Amniotic epithelial cell (primary cell): ENCODE measurements around the gene CCDC144A.
"Not testable (repeated sequence)": the region's sequence is repeated elsewhere in the genome, so short reads cannot be mapped to it uniquely, and the experiment has no call there.

Experiments
- DNase-seq: peaks from one replicate; pipeline ENCODE4 v3.0.0-alpha.2; 2010; ENCODE audit warnings: low read depth

CCDC144A gene

DNA sequence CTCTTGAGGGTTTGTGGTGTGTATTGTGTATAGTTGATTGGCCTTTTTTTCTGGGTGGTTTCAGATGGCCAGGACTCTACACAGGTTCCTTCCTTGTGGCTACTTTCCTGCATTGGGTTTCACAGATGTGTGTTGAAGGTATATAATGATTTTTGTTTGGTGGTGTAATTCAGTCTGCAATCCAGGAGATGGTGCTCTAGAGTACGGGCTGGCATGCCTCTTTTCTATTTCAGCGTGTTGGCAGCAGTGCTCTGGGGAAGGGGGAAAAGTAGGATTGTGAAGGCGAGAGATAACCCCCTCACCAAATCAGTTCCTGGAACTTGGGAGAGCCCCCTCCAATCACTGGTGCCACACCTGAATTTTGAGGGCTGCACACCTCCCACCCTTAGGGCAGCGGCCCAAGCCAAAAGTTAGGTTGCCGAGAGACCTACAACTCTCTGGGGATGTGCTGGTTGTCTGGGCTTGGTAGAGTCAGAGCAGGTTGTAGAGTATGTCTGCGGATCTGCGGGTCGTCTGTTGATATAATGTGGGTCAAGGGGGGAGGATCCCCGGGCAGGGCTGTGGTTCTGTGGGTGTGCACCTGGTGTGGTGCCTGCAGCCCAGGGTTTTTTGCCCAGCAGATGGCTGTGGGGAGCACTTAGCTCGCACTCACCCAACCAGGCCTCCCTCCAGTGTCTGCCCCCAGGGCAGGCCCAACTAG lies 61.3 kb downstream of the CCDC144A start:
- peak; percentile 3 for DNase-seq

DNA sequence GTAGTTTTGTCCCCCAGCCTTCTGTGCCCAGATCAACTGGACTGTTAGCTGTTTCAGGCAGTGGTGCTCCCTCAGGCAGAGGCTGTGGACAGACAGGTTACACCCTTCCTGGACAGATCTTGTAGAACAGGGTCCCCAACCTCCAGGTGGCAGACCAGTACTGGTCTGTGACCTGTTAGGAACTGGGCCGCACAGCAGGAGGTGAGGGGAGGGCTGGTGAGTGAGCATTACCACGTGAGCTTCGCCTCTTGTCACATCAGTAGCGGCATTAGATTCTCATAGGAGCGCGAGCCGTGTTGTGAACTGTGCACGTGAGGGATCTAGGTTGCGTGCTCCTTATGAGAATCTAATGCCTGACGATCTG lies 61.9 kb downstream of the CCDC144A start:
- not testable (repeated sequence) for DNase-seq

DNA sequence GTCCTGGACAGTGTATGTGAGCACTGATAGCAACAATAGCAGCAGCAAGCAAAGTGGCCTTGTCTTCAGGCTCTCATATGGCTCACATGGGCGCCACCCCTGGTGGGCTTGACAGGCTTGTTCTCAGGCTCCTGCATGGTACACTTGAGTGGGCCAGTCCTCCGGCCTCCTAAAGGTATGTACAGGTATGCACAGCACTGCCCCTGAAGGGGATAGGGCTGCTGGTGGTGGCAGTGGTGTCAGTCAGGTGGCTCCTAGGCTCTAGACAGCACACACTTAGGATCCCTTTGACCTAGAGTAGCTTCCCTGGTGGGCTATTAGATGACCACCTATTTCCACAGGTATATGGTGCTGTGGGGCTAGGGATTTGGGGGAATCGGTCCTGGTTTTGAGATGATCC lies 67.5 kb downstream of the CCDC144A start:
- DNase-seq: not testable (repeated sequence)

DNA sequence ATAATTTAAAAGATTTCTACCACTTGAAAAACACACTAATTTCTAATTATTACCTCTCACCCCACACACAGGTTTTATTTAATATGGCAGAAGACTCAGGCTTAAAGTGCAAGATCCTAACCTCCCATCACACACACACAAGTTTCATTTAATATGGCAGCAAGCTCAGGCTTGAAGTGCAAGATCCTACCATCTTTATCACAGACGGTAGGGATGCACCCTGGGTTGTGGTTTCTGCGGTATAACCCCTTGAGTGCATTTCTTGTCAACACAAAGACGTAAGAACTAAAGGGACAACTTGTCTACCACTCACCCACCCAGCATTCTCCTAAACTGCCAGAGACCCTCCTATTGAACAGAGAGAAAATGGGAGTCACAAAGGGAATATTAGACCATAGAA lies 68.1 kb downstream of the CCDC144A start:
- not testable (repeated sequence) for DNase-seq

DNA sequence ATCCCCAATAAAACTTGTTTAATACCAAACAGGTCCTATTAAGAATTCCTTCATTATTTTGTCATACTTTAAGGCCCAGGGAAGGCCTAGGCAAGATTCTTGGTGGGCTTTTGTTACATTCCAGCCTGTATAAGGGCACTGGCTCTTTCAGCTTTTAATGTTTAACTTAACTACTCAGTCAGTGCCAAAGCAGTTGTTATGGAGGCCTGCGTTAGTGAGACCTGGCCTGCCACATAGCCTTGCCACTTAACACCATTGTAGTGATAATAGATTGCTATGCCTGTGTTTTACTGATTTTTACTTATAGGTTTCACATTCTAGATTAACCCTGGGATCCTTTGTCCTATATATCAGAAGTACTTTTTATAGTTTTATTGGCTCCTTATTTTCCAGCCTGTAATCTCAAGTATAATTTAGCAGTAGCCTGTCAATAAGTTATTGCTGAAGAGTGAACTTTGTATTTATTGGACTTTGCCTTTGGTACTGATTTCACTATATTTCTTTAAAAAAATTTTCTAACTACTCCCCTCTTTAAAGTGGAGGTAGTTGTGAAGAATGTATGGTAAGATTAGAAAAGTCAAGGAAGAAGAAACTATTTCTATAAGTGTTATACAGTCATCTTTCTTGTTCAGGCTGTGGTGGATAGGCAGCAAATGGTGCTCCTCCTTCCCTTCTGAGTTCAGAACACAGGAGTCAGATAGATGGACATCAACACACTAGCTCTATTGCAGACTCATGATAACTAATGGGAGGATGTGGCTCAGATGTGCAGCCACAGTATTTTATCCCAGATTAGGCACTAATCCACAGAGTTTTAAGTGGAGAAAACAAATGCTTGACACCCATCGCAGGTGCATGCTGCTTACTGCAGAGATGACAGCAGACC lies 78.5 kb downstream of the CCDC144A start:
- DNase-seq: not testable (repeated sequence)

DNA sequence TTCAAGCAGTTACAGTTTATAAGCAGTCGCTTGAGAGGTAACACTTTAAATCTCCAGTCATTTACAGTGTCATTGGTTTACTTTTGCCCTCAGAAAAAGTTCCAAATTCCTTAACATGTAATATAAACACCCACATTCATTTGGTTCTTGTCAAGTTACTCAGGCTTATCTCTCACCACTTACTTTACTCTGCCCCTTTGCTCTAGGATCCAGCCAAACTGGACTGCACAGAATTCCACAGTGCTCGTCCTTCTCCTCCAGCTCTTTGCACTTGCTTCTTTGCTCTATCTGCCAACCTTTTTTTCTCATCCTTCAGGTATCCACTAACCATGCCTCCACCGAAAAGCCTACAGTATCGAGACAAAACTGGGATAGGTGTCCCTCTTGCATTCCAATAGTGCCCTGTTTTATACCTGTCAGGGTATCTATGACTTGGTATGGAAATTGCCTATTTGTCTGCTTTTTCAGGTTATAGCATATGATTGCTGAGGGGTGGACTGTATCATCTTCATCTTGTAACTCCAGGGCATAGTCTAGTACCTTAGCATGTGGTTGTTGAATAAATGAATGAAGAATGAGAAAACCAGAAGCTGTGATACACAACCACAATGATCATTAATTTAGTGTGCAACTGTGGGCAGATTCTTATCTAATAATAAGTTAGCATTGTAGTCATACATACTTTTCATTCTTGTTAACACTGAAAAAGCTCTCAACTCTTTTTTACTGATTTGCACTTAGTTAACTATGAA lies 82.5 kb downstream of the CCDC144A start:
- DNase-seq: peak; percentile 0

DNA sequence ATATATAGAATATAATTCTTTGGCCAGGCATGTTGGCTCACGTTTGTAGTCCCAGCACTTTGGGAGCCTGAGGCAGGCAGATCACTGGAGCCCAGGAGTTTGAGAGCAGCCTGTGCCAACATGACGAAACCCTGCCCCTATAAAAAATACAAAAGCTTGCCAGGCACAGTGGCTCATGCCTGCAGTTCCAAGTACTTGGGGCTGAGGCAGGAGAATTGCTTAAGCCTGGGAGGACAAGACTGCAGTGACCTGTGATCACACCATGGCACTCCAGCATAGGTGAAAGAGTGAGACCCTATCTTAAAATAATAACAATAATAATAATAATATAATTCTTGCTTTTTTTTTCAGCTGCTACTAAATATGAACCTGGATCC lies 83.1 kb downstream of the CCDC144A start:
- DNase-seq: not testable (repeated sequence)

DNA sequence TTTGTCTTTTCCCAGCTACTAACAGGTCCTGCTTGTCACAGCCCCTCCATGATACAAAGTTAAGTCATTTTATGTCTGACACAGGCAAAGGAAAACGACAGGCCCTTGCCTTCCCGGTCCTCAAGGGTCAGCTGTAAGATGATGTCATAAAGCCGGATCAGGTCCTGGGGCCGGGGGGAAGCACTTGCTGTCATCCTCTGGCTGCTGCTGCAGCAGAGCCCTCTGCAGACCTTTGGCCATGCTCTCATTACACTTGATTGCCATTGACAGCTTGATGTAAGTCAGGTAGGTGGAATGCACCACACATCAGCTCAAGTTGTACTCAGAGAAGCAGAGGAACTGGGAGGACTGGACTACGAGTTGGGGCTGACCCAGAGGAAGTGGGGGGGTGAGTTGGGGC lies 97.8 kb downstream of the CCDC144A start:
- DNase-seq: not testable (repeated sequence)

DNA sequence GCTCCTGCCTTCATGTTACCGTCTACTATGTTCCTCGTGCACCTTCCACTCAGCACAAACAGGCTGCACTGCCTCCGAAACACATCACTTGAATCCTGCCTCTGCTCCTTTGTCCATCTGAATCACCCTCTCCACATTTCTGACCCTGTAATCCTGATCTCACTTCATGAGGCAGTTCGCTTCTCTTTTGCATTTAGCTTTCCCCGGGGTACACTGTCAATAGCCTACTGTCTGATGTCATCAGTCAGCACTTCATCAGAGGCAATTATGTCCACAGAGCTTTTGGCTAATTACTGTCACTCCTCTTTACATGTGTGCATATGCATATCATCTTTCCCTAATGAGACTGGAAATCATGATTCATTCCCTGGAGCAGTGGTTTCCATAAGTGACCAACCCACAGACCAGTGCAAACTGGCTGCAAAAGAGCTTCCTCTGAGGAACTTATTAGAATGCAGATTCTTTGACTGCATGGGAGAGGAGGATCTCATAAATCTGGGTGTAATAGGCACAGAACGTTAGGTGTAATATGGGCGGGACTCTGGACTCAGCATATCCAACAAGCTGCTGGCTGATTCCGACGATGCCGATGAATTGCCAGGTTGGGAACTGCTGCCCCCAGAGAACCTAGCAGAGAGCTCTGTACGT lies 99.0 kb downstream of the CCDC144A start:
- not testable (repeated sequence) for DNase-seq

DNA sequence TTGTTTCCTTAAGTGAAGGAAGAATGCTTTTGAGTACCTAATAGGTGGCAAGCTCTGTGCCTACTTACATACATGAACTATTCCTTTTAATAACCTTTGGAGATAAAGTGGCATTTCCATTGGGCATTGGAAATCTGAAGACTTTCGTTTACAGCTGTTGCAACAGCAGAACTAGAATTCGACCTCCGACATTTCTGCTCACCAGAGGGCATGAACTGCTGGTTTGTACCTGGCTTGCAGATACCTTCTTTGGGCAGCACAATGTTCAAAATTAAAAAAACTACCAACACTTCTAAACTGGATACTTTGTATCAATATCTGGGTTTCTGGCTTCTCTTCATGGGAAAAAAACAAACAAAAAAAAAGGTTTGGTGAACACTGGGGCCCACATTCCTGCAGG lies 99.6 kb downstream of the CCDC144A start:
- not testable (repeated sequence) for DNase-seq

DNA sequence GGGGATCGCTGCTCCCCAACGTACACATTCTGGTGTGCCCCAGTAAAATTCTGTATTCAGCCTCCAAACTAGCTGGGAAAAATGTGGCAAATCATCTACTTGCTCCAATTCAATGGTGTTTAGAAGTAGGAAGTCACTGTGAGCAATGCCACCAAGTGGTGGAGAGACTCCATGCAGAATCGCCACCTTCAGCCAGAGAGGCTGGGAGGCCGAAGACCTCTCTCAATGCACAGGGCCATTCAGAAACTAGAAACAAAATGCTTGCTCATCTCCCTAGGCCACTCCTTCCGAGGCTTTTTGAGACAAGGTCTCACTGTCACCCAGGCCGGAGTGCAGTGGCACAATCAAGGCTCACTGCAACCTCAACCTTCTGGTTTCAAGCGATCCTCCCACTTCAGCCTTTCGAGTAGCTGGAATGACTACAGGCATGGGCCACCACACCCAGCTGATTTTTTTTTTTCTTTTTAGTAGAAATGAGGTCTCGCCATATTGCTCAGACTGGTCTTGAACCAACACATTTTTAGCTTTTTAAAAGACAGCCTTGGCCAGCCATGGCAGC lies 100.4 kb downstream of the CCDC144A start:
- not testable (repeated sequence) for DNase-seq

DNA sequence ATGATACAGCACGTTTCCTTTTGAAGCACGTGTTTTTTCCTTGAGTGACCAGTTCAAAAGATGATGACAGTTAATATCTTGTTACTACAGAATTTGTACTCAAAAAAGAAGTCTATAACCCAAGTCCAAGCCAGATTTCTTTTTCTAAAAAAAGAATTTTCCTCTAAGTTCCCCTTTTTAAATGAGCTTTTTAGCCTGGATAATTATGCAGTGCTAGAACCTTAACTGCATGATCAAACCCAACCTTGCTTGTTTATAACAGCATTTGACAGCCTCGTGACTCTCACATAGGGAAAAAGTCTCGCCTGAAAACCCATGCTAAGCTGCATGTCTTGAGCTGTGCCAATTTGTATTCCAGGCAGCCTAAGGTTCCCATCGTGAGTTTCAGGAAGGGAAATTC lies 104.2 kb downstream of the CCDC144A start:
- DNase-seq: peak; percentile 0

DNA sequence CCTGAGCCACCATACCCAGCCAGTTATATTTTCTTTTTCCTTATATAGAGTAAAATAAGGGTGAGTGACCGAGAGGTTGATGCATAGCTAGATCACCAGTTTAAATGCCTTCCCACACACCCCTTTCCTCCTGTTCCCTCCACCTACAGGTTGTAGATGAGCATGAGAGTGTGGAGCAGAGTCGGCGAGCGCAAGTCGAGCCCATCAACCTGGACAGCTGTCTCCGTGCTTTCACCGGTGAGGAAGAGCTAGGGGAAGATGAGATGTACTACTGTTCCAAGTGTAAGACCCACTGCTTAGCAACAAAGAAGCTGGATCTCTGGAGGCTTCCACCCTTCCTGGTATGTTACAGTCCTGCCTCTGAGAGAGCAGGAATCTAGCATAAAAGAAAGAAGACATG lies 105.9 kb downstream of the CCDC144A start:
- DNase-seq: not testable (repeated sequence)

DNA sequence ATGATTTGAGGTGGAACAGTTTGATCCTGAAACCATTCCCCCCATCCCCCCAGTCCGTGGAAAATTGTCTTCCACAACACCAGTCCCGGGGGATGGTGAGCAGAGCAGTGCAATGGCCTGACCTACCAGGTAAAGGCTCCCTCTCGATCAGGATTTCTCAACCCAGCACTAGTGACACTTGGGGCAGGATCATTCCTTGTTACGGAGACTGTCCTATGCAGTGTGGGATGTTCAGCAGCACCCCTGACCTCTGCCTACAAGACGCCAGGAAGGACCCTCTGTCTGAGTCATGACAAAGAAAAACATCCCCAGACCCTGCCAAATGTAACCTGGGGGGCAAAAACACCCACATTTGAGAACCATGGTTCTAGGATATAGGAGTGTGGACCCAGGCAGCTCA lies 114.8 kb downstream of the CCDC144A start:
- DNase-seq: not testable (repeated sequence)

DNA sequence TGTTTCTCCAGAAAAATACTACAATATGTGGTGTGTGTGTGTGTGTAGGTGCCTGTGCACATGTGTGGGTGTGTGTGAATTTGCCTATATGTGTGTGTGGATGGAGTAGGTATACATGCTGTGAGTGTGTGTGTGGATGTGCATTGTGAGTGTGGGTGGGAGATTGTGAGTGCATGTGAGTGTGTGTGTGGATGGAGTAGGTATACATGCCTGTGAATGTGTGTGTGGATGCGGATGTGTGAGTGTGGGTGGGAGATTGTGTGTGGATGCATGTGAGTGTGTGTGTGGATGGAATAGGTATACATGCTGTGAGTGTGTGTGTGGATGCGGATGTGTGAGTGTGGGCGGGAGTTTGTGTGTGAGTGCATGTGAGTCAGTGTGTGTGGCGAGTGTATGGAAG lies 116.6 kb downstream of the CCDC144A start:
- DNase-seq: not testable (repeated sequence)

DNA sequence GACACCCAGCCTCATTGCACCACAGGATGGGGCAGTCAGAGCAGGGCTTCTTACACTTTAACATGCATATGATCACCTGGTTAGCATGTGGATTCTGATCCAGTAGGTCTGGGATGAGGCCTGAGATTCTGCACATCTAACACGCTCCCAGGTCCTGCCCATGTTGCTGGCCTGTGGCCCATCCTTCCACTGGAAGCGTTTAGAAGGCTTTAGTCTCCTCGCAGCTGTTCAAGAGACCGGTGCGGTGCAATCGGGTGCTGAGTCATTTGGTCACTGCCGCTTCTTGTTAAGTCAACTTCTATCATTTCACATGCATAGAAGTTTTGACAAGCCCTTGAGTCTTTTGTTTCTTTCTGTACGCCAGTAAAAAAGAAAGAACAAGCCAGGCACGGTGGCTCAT lies 117.6 kb downstream of the CCDC144A start:
- not testable (repeated sequence) for DNase-seq

DNA sequence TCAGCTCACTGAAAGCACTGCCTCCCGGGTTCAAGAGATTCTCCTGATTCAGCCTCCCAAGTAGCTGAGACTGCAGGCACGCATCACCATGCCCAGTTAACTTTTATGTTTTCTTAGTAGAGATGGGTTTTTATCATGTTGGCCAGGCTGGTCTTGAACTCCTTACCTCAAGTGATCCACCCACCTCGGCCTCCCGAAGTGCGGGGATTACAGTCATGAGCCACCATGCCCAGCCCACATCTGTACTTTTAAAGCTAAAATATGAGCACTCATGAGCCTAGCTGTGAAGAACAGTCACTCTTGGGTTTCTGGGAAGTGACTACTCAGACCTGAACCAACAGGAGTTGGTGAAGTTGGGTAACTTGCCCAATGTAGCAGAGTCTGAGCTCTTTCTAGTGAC lies 120.2 kb downstream of the CCDC144A start:
- not testable (repeated sequence) for DNase-seq

DNA sequence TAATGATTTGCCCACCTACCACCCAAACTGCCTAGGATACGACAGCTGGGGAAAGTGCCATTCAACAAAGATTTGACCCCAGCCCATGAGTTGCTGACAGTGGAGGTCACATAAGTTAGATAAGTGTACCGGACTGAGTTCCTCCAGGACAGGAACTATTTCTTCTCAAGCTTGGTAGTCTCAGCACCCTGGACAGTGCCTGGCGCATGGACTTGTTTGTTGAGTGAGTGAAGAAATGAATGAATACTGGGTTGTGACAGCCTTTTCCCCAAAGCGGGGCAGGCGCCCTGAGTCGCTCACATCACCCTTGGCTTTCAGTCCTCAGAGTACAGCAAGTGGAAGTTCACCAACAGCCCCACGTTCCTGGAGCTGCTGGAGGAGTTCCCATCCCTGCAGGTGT lies 122.1 kb downstream of the CCDC144A start:
- DNase-seq: peak; percentile 47

DNA sequence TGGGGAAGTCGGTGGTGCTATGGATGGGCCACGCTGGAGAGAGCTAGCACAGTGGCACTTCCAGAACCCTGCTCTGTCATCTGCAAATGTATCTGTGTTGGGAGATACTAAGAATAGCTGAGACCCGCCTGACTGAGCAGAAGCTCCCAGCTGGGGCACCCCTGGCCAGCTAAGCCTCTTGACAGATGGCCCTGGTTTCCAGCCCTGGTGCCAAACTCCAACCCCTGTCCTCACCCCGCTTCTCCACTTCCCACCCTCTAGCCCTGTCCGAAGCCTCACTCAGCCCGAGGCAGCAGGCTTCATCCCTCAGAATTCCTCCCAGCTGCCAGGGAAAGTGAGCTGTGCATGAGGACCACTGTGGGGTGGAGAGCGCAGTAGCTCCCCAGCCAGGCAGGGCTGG lies 124.4 kb downstream of the CCDC144A start:
- DNase-seq: no peak

DNA sequence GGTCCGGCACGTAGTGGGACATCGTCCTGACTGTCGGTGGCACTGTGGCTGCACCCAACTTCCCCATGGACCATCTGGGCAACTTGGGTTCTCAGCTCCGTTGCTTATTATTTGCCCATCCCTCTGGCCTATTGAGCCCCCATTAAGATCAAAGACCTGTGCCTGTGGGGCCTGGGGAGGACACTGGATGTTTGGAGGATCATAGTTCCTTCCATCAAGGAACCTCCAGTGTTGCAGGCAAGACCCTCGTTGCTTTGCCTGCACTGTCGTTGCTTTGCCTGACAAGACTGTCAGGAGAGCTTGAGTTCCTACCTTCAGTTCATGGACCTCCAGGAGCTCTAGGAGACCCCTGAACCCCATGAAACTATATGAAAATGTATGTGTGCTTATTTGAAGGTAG lies 127.2 kb downstream of the CCDC144A start:
- DNase-seq: no peak

DNA sequence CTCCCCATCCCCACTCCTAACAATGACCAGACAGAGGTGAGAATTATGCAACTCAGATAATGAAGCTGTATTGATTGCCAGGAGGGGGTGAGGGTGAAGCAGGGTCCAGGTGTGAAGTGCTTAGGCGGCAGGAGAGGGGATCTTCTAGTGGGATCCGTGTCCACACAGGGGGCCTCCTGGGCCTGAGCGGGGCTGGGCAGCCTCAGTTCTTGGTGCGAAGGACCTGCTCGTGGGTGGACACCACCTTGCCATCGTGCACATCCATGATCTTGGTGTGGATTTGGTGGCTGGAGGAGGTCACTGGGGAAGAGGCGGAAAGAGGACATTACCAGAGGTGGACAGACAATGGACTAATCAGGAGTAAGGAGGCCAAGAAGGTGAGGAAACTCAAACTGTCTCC lies 127.9 kb downstream of the CCDC144A start:
- not testable (repeated sequence) for DNase-seq

DNA sequence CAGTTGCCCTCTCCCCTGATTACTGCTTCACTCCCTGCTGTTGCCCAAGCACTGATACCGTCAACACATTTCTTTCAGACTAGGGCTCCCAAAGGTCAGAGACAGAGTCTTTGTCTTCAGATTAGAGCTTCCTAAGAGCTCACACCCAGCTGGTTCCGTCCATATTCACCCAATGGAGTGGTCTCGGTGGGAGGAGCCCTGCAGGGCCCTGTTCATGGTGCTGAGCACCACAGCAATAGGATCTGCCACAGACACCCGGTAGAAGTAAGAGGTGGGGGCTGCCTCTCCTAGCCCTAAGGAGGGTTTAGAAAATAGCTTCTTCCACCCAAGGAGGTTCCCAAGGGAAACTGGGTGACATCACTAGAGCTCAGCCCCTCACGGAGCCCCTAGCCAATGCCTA lies 128.3 kb downstream of the CCDC144A start:
- DNase-seq: no peak
